Endothelial cell of hepatic sinusoid (primary cell): ENCODE measurements around the gene UBE2J2.

ENCODE experiments used
- in situ Hi-C: cut with HindIII; loops from 2 replicates; pipeline ENCODE4 v1.10.0; 2017; ENCODE audit warnings: low sequenced_read_pairs

Gene UBE2J2

GRCh38 chr1:1242461-1243265 lies 31.0 kb downstream of the UBE2J2 start:
- in situ Hi-C loops = no loop called here

- in situ Hi-C loops = no loop called here
These were observed 31.9 kb downstream of the UBE2J2 start for GRCh38 chr1:1241588-1242219.

- in situ Hi-C loops = no loop called here
These were observed 32.6 kb downstream of the UBE2J2 start for GRCh38 chr1:1240822-1241587.

GRCh38 chr1:1240348-1240732 lies 33.3 kb downstream of the UBE2J2 start:
- in situ Hi-C loops = no loop called here

- in situ Hi-C loops = no loop called here
These were observed 33.9 kb downstream of the UBE2J2 start for GRCh38 chr1:1239614-1240347.

- in situ Hi-C loops = no loop called here
These were observed 34.4 kb downstream of the UBE2J2 start for GRCh38 chr1:1239227-1239613.

GRCh38 chr1:1238702-1239178 lies 34.9 kb downstream of the UBE2J2 start:
- in situ Hi-C loops = no loop called here

GRCh38 chr1:1237874-1238701 lies 35.6 kb downstream of the UBE2J2 start:
- in situ Hi-C loops = no loop called here

GRCh38 chr1:1236945-1237873 lies 36.4 kb downstream of the UBE2J2 start:
- in situ Hi-C loops = no loop called here

GRCh38 chr1:1236176-1236763 lies 37.4 kb downstream of the UBE2J2 start:
- in situ Hi-C loops = no loop called here

GRCh38 chr1:1235016-1235744 lies 38.5 kb downstream of the UBE2J2 start:
- in situ Hi-C loops = no loop called here

- in situ Hi-C loops = no loop called here
These were observed 39.4 kb downstream of the UBE2J2 start for GRCh38 chr1:1234180-1234808.

- in situ Hi-C loops = no loop called here
These were observed 40.1 kb downstream of the UBE2J2 start for GRCh38 chr1:1233567-1233892.

GRCh38 chr1:1232796-1233566 lies 40.7 kb downstream of the UBE2J2 start:
- in situ Hi-C loops = no loop called here

- in situ Hi-C loops = no loop called here
These were observed 41.4 kb downstream of the UBE2J2 start, which contains the start of gene B3GALT6 for GRCh38 chr1:1232208-1232795. Gene B3GALT6, plus strand, starts transcription at chr1:1232237. Its CDS starts 42 bp downstream, at chr1:1232279.

GRCh38 chr1:1231400-1232207 lies 42.0 kb downstream of the UBE2J2 start, which contains the start of gene SDF4:
Gene SDF4, minus strand, starts transcription at chr1:1232001. Its CDS starts 3,229 bp downstream, at chr1:1228772.
- in situ Hi-C loops = no loop called here
